GM19043 (cell line): ENCODE measurements around the gene KSR1.
"Not testable (repeated sequence)": the region's sequence is repeated elsewhere in the genome, so short reads cannot be mapped to it uniquely, and the experiment has no call there.

Experiments
- ATAC-seq: cut with Tn5 transposase; IDR thresholded peaks from one replicate; pipeline ENCODE4 v1.9.1; 2021; ENCODE audit warnings: low read depth; ENCODE audit not compliant: unreplicated experiment

KSR1 gene

GRCh38 chr17:27625856-27626255 is 169.6 kb downstream of the KSR1 start:
- ATAC-seq = no peak

DNA sequence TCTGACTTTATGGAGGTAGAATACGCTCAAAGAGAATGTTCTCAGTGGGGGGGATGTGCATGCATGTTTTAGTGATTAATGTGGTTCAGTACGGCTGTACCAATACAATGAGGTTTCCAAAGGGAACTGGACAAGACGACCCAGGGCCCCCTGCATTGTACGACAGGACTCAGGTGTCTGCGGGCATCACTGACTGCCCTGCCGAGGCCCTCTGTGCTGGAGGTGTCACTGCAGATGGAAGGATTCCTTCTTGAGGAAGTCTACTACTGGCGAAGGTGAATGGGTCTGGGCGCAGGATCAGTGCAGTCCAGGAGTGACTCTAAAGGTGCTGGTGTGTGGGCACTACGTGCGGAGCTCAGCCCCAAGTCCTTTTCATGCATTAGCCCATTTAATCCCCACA is 171.3 kb downstream of the KSR1 start:
- no peak for ATAC-seq

GRCh38 chr17:27628376-27628775 is 172.1 kb downstream of the KSR1 start:
- no peak for ATAC-seq

DNA sequence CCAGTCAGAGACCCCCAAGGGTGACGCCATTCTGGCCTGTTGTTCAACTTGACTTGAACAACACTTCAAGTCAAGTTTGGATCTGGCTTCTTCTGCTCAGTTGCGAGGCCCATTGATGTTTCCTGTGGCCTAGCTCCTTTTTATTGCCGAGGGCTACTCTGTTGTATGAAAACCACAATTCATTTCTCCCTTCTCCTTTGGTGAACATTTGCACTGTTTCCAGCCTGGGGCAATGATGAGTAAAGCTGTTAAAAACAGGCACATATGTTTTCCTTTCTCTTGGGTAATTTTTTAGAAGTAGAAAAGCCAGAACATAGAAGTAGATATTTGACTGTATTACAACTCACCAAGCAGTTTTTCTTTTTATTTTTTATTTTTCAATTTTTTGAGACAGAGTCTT is 173.0 kb downstream of the KSR1 start:
- ATAC-seq = not testable (repeated sequence)

- peak; percentile 52 for ATAC-seq
These were observed 174.6 kb downstream of the KSR1 start, which contains the start of gene LGALS9 for GRCh38 chr17:27630607-27631410. LGALS9 (plus strand) TSS chr17:27631188; CDS start chr17:27631266, 78 bp downstream.

DNA sequence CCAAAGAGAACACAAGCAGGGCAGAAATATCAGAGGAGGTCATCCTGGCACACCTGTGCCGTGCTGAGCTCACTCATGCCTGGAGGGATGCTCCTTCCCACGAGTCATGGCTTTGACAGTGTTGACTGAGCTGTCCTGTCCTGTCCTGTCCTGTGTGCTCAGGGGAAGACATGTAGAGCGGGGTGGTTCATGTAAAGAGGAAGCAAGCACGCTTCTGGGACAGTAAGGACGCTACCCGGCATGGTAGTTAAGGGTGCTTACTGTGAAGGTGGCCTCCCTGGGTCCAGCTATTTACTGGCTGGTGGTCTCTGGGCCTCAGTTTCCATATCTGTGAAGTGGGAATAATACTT is 175.1 kb downstream of the KSR1 start:
- ATAC-seq = peak; percentile 32

DNA sequence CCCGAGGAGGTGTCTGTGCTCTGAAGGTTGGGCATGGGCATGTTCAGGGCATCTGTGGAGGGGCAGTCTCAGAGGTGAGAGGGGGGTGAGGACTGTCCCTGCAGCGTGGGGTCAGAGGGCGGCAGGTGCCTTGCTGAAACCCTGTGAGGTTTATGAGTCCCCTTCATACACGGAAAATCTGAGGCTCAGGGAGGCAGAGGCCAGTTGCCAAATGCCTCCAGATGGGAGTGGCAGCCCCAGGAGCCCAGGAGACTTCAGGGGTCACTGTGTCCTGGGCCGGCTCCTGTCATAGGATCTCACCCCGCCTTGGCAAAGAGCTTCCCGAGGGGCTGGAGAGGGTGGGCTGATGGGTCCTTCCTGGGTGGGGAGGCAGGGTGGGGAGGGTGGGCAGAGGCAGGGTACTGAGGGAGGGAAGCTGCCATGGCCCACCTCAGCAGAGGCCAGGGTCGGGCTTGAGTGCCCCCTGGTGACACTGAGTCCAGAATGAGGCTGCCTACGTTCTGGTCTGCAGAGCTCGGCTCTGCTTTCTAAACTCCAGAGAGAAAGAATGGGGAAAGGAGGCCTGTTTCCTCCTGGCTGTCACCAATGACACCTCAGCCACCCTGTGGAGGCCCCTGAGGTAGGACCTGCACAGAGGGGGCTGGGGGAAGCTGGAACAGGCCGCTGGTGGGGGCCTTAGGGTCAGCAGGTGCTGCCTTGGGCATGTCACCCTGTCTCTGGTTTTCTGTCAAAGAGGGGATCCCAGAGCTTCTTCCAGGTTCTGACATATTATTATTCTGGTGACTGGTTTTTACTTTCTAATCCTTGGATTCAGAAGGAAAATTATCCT is 175.9 kb downstream of the KSR1 start:
- ATAC-seq = no peak

DNA sequence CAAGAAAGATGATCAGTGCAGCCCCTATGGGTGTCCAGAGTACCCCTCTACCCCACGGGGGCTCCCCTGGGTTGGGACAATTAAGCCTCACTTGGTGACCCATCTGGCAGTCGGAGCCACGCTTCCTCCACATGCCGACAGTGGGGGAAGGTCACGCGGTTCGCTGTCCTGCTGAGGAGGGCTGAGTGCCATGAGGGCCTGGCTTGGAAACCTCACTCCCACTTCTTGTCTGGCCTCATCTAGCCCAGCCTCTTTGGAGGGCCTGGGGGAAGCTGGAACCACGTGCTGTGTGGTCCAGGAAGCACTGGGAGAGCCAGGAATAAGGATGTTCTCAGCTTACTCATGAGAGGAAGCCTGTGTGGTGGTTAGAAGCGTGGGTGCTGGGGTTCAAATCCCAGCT is 176.5 kb downstream of the KSR1 start:
- ATAC-seq = not testable (repeated sequence)

- no peak for ATAC-seq
These were observed 177.2 kb downstream of the KSR1 start for GRCh38 chr17:27633312-27634025.

- no peak for ATAC-seq
These were observed 177.7 kb downstream of the KSR1 start for GRCh38 chr17:27634026-27634335.

DNA sequence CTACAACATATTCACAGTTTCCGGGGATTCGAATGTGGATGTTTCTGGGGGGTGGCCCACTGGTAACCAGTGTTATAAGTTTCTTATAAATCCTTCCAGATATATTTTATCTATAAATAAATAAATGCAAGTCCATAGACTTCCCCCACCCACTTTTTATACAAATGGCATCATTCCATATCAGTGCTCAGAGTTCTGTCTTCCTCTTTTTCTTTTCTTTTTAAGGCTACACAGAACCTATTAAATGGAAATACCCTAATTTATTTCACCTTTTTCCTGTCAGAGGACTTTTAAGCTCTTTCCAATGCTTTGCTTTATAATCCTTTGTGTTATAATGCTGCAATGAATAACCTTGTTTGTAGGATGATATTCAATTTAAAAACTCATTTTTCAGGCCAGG is 178.5 kb downstream of the KSR1 start:
- no peak for ATAC-seq

DNA sequence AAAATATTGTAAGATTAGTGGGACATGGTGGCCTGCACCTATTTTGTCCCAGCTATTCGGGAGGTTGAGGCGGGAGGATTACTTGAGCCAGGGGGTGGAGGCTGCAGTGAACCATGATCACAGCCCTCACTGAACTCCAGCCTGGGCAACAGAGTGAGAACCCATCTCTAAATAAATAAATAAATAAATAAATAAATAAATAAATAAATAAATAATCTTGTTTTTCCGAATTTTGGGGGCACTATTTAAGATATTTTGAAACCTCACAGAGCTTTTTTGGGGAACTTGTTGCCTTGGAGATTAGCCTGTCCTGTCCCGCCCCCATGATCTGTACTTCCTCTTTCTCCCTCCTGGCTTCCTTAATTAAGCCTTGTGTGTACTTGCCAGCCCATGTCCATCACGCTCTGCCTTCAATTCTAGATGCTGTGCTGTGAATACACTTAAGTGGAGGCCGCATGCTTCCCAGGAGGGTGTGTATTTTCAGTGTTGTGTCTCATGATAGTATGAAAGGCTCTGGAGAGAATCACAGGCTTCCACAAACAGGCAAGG is 179.1 kb downstream of the KSR1 start:
- ATAC-seq = no peak

DNA sequence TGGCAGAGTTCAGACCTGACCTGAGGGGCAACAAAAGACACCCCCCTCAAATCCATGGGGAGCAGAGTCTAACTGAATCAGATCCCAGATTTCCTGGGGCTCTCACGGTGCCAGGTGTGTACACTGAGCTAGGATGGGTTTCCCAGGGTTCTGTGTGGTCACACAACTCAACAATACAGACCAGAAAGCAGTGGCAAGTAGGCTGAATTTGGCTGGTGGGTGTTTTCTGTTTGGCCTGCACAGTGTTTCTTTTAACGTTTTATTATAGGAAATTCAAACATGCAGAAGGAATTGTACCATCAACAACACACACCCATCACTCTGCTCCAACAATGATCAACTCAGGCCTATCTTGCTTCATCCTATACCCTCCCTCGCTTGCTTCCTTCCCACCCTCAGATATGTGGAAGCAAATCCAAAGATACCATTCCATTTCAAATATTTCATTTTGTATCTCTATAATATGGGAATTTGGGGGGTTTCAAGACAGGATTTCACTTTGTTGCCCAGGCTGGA is 179.8 kb downstream of the KSR1 start:
- ATAC-seq = not testable (repeated sequence)

GRCh38 chr17:27637818-27638217 is 181.6 kb downstream of the KSR1 start:
- ATAC-seq = not testable (repeated sequence)

GRCh38 chr17:27638415-27638914 is 182.2 kb downstream of the KSR1 start:
- ATAC-seq = not testable (repeated sequence)

- no peak for ATAC-seq
These were observed 184.5 kb downstream of the KSR1 start for GRCh38 chr17:27640790-27641189.

GRCh38 chr17:27644586-27644985 is 188.3 kb downstream of the KSR1 start:
- ATAC-seq = no peak

- not testable (repeated sequence) for ATAC-seq
These were observed 189.4 kb downstream of the KSR1 start for GRCh38 chr17:27645621-27646020.

GRCh38 chr17:27646232-27646631 is 190.0 kb downstream of the KSR1 start:
- ATAC-seq = no peak

DNA sequence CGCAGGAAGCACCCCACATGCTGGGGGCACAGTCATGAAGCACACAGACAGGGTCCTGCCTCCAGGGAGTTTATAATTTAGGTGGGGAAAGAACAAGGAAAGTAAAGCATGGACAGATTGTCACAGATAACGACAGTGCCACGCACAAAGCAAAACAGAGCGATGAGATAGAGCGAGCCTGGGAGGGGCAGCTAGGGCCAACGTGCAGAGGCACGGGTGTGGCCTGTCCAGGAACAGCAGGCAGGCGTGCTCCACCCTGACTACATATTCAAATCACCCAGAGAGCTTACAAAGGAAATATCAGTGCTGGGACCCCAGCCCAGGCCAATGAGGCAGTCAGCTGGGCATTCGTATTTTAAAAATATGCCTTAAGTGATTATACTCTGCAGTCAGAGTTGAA is 191.5 kb downstream of the KSR1 start:
- ATAC-seq = no peak
